PC-3 (cell line): ENCODE data around the gene KISS1R.

Source experiments
- EZH2 ChIP-seq: fragments of 300-600 bp; sonication (generic); IDR thresholded peaks from one replicate; pipeline ENCODE4 v1.6.1; 2017; ENCODE audit warnings: antibody characterized with exemption, mild to moderate bottlenecking, low read length; ENCODE audit not compliant: unreplicated experiment
- EZH2phosphoT487 ChIP-seq: fragments of 300-600 bp; sonication (generic); IDR thresholded peaks from 2 replicates; pipeline ENCODE4 v1.6.1; 2018; ENCODE audit warnings: mild to moderate bottlenecking, antibody characterized with exemption, low read length, borderline replicate concordance
- TF ChIP-seq, protein P1 (sequence below): fragments of 300-600 bp; sonication (generic); conservative IDR thresholded peaks from 2 replicates; pipeline ENCODE4 v1.5.1; 2017; ENCODE audit warnings: antibody characterized with exemption, low read depth, mild to moderate bottlenecking, low read length

DNA sequence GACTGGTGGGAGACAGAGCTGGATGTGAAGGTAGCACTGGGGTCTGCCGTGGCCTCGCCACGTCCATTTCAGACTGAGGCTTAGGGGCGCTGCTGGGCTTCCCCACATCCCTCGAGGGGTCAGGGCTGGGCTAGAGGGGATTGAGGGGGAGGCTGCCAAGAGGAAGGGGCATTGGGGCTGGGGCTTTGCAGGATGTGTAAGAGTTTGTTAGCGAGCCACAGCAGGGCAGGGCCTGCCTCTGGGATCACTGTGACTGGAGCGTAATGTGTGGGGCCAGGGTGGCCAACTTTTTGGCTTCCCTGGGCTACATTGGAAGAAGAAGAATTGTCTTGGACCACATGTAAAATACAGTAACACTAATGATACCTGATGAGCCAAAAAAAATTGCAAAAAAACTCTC lies 22.8 kb downstream of the KISS1R start:
- TF ChIP-seq, protein P1, sequence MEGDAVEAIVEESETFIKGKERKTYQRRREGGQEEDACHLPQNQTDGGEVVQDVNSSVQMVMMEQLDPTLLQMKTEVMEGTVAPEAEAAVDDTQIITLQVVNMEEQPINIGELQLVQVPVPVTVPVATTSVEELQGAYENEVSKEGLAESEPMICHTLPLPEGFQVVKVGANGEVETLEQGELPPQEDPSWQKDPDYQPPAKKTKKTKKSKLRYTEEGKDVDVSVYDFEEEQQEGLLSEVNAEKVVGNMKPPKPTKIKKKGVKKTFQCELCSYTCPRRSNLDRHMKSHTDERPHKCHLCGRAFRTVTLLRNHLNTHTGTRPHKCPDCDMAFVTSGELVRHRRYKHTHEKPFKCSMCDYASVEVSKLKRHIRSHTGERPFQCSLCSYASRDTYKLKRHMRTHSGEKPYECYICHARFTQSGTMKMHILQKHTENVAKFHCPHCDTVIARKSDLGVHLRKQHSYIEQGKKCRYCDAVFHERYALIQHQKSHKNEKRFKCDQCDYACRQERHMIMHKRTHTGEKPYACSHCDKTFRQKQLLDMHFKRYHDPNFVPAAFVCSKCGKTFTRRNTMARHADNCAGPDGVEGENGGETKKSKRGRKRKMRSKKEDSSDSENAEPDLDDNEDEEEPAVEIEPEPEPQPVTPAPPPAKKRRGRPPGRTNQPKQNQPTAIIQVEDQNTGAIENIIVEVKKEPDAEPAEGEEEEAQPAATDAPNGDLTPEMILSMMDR: no peak
- TF ChIP-seq EZH2 (no peak), EZH2phosphoT487 (no peak)
